ENCODE results near the gene AFAP1.
A peak's percentile ranks its signal among the peaks of the same experiment; 100 is the strongest.

Gene AFAP1

GRCh38 chr4:7769396-7770223, 170.1 kb downstream of the AFAP1 start:
- Mint-ChIP-seq H3K4me1 (peaks cover 4 to 7% of the 10 kb centered on the region in 2 donors), H3K9me3 (no peaks in the 10 kb centered on the region), H3K36me3 (no peaks in the 10 kb centered on the region), H3K27ac (no peak overlapping the region), H3K4me3 (no peak overlapping the region), H3K27me3 (peaks cover 14 to 17% of the 10 kb centered on the region in 2 donors)
- DNase-seq (no peak), ATAC-seq (replicated peaks) (no peak)

DNA sequence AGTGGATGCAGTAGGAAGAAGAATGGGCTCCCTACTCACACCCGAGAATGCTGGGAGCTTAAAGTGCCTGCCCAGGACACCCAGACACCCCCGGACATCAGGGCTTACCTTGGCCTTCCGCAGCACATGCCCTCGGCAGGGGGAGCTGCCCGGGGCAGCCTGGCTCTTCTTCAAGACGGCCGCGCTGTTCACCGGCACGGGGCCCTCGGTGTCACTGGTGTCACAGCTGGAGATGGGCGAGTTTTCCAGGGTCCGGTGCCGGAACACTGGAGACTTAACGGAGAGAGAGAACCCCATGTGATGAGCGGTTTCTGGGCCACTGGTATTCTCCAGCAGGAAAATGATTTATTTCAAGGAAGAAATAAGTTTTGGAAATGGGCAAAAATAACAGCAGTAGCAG, 170.9 kb downstream of the AFAP1 start:
- no peak overlapping the region for H3K4me3 Mint-ChIP-seq
- H3K4me1 Mint-ChIP-seq = peaks cover 4 to 7% of the 10 kb centered on the region in 2 donors
- H3K27me3 Mint-ChIP-seq = peaks cover 14 to 17% of the 10 kb centered on the region in 2 donors
- no peaks in the 10 kb centered on the region for H3K9me3 Mint-ChIP-seq
- H3K27ac Mint-ChIP-seq = no peak overlapping the region
- DNase-seq (no peak), ATAC-seq (replicated peaks) (no peak)
- H3K36me3 Mint-ChIP-seq = no peaks in the 10 kb centered on the region

DNA sequence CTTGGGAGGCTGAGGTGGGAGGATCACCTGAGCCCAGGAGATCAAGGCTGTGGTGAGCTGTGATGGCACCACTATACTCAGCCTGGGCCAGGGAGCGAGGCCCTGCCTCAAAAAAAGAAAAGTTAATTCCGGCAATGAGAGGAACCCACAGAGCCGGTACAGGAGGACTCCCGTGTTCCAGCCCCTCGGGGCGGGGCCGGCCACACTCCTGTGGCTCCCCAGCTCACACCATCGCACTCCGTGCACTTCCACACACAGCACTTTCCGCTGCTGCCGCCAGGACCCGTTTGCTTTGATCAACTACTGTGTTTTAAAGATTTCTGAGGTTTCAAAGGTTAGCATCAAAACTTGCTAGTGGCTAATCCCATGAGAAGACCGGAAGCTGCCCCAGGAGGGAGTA, 171.7 kb downstream of the AFAP1 start:
- Mint-ChIP-seq H3K4me1 (peaks cover 4 to 7% of the 10 kb centered on the region in 2 donors), H3K9me3 (no peaks in the 10 kb centered on the region), H3K4me3 (no peak overlapping the region), H3K36me3 (no peaks in the 10 kb centered on the region), H3K27ac (no peak overlapping the region), H3K27me3 (peaks cover 14% of the 10 kb centered on the region in 2 donors)
- no peak for ATAC-seq (replicated peaks)
- DNase-seq = no peak

DNA sequence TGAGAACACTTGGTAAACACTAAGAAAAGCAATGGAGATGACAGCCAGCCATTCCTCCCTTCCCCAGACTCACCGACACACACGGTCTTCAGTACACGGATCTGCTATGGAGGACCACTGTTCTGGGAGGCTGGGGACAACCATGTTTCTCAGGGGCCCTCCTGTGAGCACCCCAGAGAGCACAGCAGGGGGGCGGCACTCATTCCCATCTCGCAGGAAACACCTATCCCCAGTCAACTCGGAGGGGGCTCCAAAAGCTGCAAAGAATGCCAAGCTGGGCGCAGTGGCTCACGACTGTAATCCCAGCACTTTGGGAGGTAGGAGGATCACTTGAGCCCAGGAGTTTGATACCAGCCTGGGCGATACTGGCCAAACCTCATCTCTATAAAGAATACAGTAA, 172.1 kb downstream of the AFAP1 start:
- Mint-ChIP-seq H3K9me3 (no peaks in the 10 kb centered on the region), H3K36me3 (no peaks in the 10 kb centered on the region), H3K27me3 (peaks cover 12 to 14% of the 10 kb centered on the region in 2 donors), H3K4me1 (peaks cover 4 to 7% of the 10 kb centered on the region in 2 donors), H3K27ac (no peak overlapping the region), H3K4me3 (no peak overlapping the region)
- ATAC-seq (replicated peaks) (no peak), DNase-seq (no peak)

GRCh38 chr4:7766661-7767345, 172.9 kb downstream of the AFAP1 start:
- ATAC-seq (replicated peaks) = no peak
- peaks cover 3 to 4% of the 10 kb centered on the region in 2 donors for H3K4me1 Mint-ChIP-seq
- no peak overlapping the region for H3K4me3 Mint-ChIP-seq

DNA sequence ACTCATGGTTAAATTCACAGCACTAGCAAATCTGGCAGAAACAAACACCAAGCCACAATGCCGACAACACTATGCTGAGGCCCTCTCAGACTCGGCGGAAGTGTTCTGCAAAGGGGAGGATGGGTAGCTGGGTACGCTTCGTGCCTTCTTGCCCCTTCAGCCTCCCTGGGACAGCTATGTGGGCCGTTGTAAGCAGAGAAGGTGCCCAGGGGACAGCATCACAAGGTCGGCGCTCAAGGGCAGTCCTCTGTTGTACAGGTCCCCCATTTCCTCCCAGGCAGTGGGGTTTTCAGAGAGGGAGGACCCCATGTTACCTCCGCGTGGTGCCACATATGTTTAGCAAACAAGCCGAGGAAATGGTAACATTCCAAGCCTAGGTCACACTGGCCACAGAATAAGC, 173.6 kb downstream of the AFAP1 start:
- DNase-seq (no peak), ATAC-seq (replicated peaks) (no peak)
- Mint-ChIP-seq H3K9me3 (no peaks in the 10 kb centered on the region), H3K27me3 (peaks cover 8 to 21% of the 10 kb centered on the region in 2 donors), H3K4me3 (no peak overlapping the region), H3K4me1 (peaks cover 0 to 2% of the 10 kb centered on the region in 2 donors), H3K36me3 (no peaks in the 10 kb centered on the region), H3K27ac (no peak overlapping the region)

More at GRCh38 chr4:7766661-7767345, 172.9 kb downstream of the AFAP1 start:
- no peaks in the 10 kb centered on the region for H3K9me3 Mint-ChIP-seq
- no peak for DNase-seq
- no peaks in the 10 kb centered on the region for H3K36me3 Mint-ChIP-seq
- peaks cover 13 to 16% of the 10 kb centered on the region in 2 donors for H3K27me3 Mint-ChIP-seq
- H3K27ac Mint-ChIP-seq = no peak overlapping the region

- H3K4me3 Mint-ChIP-seq = no peak overlapping the region
Observed at GRCh38 chr4:7765666-7766065, 174.0 kb downstream of the AFAP1 start.

DNA sequence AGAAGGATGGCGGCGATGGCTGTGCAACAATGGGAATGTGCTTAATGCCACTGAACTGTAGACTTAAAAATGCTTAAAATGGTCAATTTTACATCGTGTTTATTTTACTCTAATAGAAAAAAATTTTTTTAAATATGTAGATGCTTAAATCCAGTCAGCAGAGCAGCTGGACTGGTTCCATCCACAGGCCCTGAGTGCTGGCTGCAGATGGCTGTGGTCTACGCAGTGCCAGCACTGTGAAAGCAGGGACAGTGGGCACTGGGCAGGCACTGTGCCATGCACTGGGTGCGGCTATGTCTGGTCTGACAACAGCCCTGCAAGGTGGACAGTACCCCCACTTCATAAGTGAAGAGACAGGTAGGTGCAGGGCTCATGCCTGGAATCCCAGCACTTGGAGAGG, 175.2 kb downstream of the AFAP1 start:
- no peak overlapping the region for H3K4me3 Mint-ChIP-seq

More at GRCh38 chr4:7765666-7766065, 174.0 kb downstream of the AFAP1 start:
- no peak for DNase-seq
- H3K27me3 Mint-ChIP-seq = peaks cover 8 to 18% of the 10 kb centered on the region in 2 donors
- peaks cover 0 to 2% of the 10 kb centered on the region in 2 donors for H3K4me1 Mint-ChIP-seq
- H3K36me3 Mint-ChIP-seq = no peaks in the 10 kb centered on the region
- ATAC-seq (replicated peaks) = no peak
- no peaks in the 10 kb centered on the region for H3K9me3 Mint-ChIP-seq
- H3K27ac Mint-ChIP-seq = no peak overlapping the region

DNA sequence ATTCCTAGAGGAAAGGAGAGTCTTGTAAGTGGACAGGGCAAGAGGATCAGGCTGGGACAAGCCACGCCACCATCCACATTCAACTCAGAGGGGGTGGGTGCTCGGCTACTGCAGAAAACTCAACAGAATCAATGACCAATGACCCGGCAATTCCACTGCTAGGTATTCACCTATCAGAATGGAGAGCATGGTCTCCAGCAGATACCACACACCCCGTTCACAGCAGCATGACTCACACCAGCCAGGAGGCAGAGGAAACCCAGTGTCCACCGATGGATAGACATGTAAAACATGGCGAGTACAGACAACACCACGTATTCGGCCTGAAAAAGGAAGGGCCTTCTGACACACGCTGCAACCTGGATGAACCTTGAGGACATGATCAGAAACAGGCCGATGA, 175.9 kb downstream of the AFAP1 start:
- no peaks in the 10 kb centered on the region for H3K9me3 Mint-ChIP-seq
- H3K27me3 Mint-ChIP-seq = peaks cover 6 to 9% of the 10 kb centered on the region in 2 donors
- no peak overlapping the region for H3K4me3 Mint-ChIP-seq
- H3K36me3 Mint-ChIP-seq = no peaks in the 10 kb centered on the region
- DNase-seq = no peak
- peaks cover 0 to 2% of the 10 kb centered on the region in 2 donors for H3K4me1 Mint-ChIP-seq
- H3K27ac Mint-ChIP-seq = no peak overlapping the region
- ATAC-seq (replicated peaks) = no peak

More for the DNA sequence above, 175.2 kb downstream of the AFAP1 start:
- ATAC-seq (replicated peaks) = no peak
- Mint-ChIP-seq H3K27ac (no peak overlapping the region), H3K27me3 (peaks cover 6 to 9% of the 10 kb centered on the region in 2 donors), H3K9me3 (no peaks in the 10 kb centered on the region), H3K4me1 (peaks cover 0 to 2% of the 10 kb centered on the region in 2 donors), H3K36me3 (no peaks in the 10 kb centered on the region)
- no peak for DNase-seq

- no peak overlapping the region for H3K4me3 Mint-ChIP-seq
- ATAC-seq (replicated peaks) (no peak), DNase-seq (no peak)
- H3K27ac Mint-ChIP-seq = no peak overlapping the region
- peaks cover 6 to 9% of the 10 kb centered on the region in 2 donors for H3K27me3 Mint-ChIP-seq
- no peaks in the 10 kb centered on the region for H3K9me3 Mint-ChIP-seq
- no peaks in the 10 kb centered on the region for H3K36me3 Mint-ChIP-seq
- peaks cover 0 to 2% of the 10 kb centered on the region in 2 donors for H3K4me1 Mint-ChIP-seq
Observed at GRCh38 chr4:7763106-7763505, 176.6 kb downstream of the AFAP1 start.

DNA sequence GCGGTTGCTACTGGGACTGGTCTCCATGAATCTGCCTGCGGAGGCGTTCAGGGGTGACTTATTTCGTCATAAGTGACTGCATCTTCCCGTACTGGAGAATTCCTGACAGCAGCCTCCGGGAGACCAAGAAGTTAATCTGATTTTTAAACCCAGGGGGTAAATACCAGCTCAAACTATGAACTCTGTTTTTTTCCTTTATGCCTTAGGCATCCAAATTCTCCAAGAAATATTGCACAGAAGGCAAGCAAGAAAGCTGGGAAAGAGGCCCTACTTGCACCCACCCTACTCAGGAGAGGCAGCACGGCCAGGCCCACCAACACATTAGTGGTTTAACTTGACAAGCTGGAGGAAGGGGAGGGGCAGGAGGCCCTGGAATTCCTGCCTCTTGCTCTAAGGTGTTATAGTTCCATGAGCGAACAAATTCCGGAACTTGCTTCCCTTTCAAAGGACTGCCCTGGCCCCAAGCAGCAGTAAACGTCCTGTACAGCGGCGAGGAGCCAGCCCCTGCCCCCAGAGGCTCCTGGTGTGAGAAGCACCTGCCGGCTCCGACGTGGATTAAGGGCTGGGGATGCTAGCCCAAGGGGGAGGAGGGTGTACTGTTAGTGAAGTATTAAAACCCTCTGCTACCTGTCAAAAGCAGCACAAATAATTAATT, 177.2 kb downstream of the AFAP1 start:
- Mint-ChIP-seq H3K4me3 (no peak overlapping the region), H3K27me3 (peaks cover 6 to 9% of the 10 kb centered on the region in 2 donors), H3K9me3 (no peaks in the 10 kb centered on the region), H3K4me1 (peaks cover 0 to 2% of the 10 kb centered on the region in 2 donors), H3K27ac (no peak overlapping the region), H3K36me3 (no peaks in the 10 kb centered on the region)
- ATAC-seq (replicated peaks) (no peak), DNase-seq (no peak)

- ATAC-seq (replicated peaks) (peak; percentile 69 to 82), DNase-seq (peak; percentile 6)
- H3K27ac Mint-ChIP-seq = no peak overlapping the region
- peaks cover 6 to 9% of the 10 kb centered on the region in 2 donors for H3K27me3 Mint-ChIP-seq
- H3K36me3 Mint-ChIP-seq = no peaks in the 10 kb centered on the region
- peaks cover 0 to 2% of the 10 kb centered on the region in 2 donors for H3K4me1 Mint-ChIP-seq
- no peak overlapping the region for H3K4me3 Mint-ChIP-seq
- H3K9me3 Mint-ChIP-seq = no peaks in the 10 kb centered on the region
Observed at GRCh38 chr4:7761720-7762119, 177.9 kb downstream of the AFAP1 start.

- DNase-seq (no peak), ATAC-seq (replicated peaks) (no peak)
- peaks cover 6 to 9% of the 10 kb centered on the region in 2 donors for H3K27me3 Mint-ChIP-seq
- no peaks in the 10 kb centered on the region for H3K36me3 Mint-ChIP-seq
- no peak overlapping the region for H3K4me3 Mint-ChIP-seq
- no peaks in the 10 kb centered on the region for H3K9me3 Mint-ChIP-seq
- no peak overlapping the region for H3K27ac Mint-ChIP-seq
- H3K4me1 Mint-ChIP-seq = peaks cover 0 to 2% of the 10 kb centered on the region in 2 donors
Observed at GRCh38 chr4:7761312-7761711, 178.3 kb downstream of the AFAP1 start.

DNA sequence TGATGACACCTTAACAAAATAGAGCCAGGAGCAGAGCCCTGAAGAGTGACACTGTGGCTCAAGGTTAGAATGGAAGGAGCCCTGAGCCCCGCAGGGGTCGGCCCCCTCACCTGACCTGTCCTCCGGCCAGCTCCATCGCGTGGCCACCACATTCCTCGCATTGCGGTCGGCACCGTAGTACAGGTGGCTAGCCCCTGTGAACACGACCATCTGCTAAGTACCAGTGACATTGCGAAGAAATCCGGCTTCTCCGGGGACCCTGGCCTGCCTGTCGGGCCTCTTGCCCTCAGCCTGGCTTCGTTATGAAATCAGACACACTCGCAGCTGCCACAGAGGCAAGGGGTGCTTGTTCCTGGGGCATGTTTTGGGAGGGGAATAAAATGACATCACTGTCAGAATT, 179.0 kb downstream of the AFAP1 start:
- no peaks in the 10 kb centered on the region for H3K9me3 Mint-ChIP-seq
- no peak overlapping the region for H3K27ac Mint-ChIP-seq
- DNase-seq = no peak
- no peaks in the 10 kb centered on the region for H3K36me3 Mint-ChIP-seq
- no peak for ATAC-seq (replicated peaks)
- H3K4me1 Mint-ChIP-seq = peaks cover 0 to 2% of the 10 kb centered on the region in 2 donors
- H3K27me3 Mint-ChIP-seq = peaks cover 6 to 9% of the 10 kb centered on the region in 2 donors
- no peak overlapping the region for H3K4me3 Mint-ChIP-seq

All from stimulated activated naive B cell treated with anti-CD40 and anti-IgM and Interleukin-4, amounts not matched to agents 10 μg/mL and 1 μg/mL and 100 μg/mL, for 72 hours (primary cell).